WTC11 (cell line): Measurements from ENCODE around the gene NTN1. TPM values are rescaled to one million over a fixed set of nuclear protein-coding genes. Genes with fewer than 3 reads are reported as not detected.

ENCODE experiments used
- ATAC-seq: fragments of 200-7000 bp; cut with Tn5 transposase; 2 replicates; pipeline ENCODE4 v1.10.0; 2021; ENCODE audit warnings: mild to moderate bottlenecking, moderate library complexity
- CTCF ChIA-PET: fragments of 300-600 bp; sonication (Branson Sonifier 250); formaldehyde crosslinking; loops from one replicate; lab custom pipeline; 2021; ENCODE audit warnings: antibody characterized with exemption; lab: Charles Lee
- POLR2A ChIA-PET: fragments of 350-600 bp; sonication (Branson Sonifier 250); formaldehyde crosslinking; loops from one replicate; lab custom pipeline; 2021; ENCODE audit warnings: antibody characterized with exemption; lab: Charles Lee
- DNase-seq: peaks from one replicate; pipeline ENCODE4 v3.0.0; 2021; ENCODE audit warnings: low spot score
- H3K27ac Mint-ChIP-seq: 2 replicates; pipeline ENCODE4 v1.8.0; 2021; ENCODE audit warnings: mixed read lengths
- H3K27me3 Mint-ChIP-seq: 2 replicates; pipeline ENCODE4 v1.8.0; 2021; ENCODE audit warnings: low read depth, mild to moderate bottlenecking, moderate library complexity, mixed read lengths
- H3K36me3 Mint-ChIP-seq: 2 replicates; pipeline ENCODE4 v1.8.0; 2021; ENCODE audit warnings: mixed read lengths
- H3K4me1 Mint-ChIP-seq: 2 replicates; pipeline ENCODE4 v1.8.0; 2022; ENCODE audit warnings: mixed read lengths
- H3K4me3 Mint-ChIP-seq: 2 replicates; pipeline ENCODE4 v1.8.0; 2021; ENCODE audit warnings: mild to moderate bottlenecking, moderate library complexity, mixed read lengths
- H3K9me3 Mint-ChIP-seq: 2 replicates; pipeline ENCODE4 v1.8.0; 2021; ENCODE audit warnings: mixed read lengths
- ARID4B ChIP-seq: sonication (generic); formaldehyde crosslinking; IDR thresholded peaks from 2 replicates; pipeline ENCODE4 v1.8.0; 2023; ENCODE audit warnings: missing genetic modification reagents, mild to moderate bottlenecking, borderline replicate concordance
- ATF1 ChIP-seq: sonication (generic); formaldehyde crosslinking; IDR thresholded peaks from 2 replicates; pipeline ENCODE4 v1.8.1; 2023; ENCODE audit warnings: mild to moderate bottlenecking, moderate library complexity, missing genetic modification reagents
- CBFB ChIP-seq: sonication (generic); formaldehyde crosslinking; IDR thresholded peaks from 2 replicates; pipeline ENCODE4 v1.8.1; 2022; ENCODE audit warnings: mild to moderate bottlenecking, low read depth, missing genetic modification reagents
- ELF4 ChIP-seq: sonication (generic); formaldehyde crosslinking; IDR thresholded peaks from 2 replicates; pipeline ENCODE4 v1.8.1; 2022; ENCODE audit warnings: low read depth, mild to moderate bottlenecking, moderate library complexity, missing genetic modification reagents
- EMX1 ChIP-seq: fragments of 250-450 bp; sonication (Bioruptor Pico); IDR thresholded peaks from 2 replicates; pipeline ENCODE4 v1.8.0; 2021; ENCODE audit warnings: mild to moderate bottlenecking
- FOXP1 ChIP-seq: sonication (generic); formaldehyde crosslinking; IDR thresholded peaks from 2 replicates; pipeline ENCODE4 v1.8.0; 2022; ENCODE audit warnings: missing genetic modification reagents, mild to moderate bottlenecking, moderate library complexity, borderline replicate concordance
- HMGA2 ChIP-seq: fragments of 250-450 bp; sonication (Bioruptor Pico); IDR thresholded peaks from 2 replicates; pipeline ENCODE4 v1.4.0; 2021; ENCODE audit warnings: mild to moderate bottlenecking, moderate library complexity
- MAX ChIP-seq: sonication (generic); formaldehyde crosslinking; IDR thresholded peaks from 2 replicates; pipeline ENCODE4 v1.8.0; 2022; ENCODE audit warnings: mild to moderate bottlenecking, missing genetic modification reagents
- NFYB ChIP-seq: sonication (generic); formaldehyde crosslinking; conservative IDR thresholded peaks from 2 replicates; pipeline ENCODE4 v1.8.0; 2022; ENCODE audit warnings: low read depth, missing genetic modification reagents
- NR1H2 ChIP-seq: sonication (generic); formaldehyde crosslinking; IDR thresholded peaks from 2 replicates; pipeline ENCODE4 v1.9.0; 2021; ENCODE audit warnings: mild to moderate bottlenecking, moderate library complexity, missing genetic modification reagents
- NR2C2 ChIP-seq: sonication (generic); formaldehyde crosslinking; IDR thresholded peaks from 2 replicates; pipeline ENCODE4 v1.8.0; 2022; ENCODE audit warnings: mild to moderate bottlenecking, missing genetic modification reagents
- RELA ChIP-seq: sonication (generic); formaldehyde crosslinking; IDR thresholded peaks from 2 replicates; pipeline ENCODE4 v1.8.1; 2022; ENCODE audit warnings: missing genetic modification reagents, mild to moderate bottlenecking, borderline replicate concordance
- SMAD3 ChIP-seq: sonication (generic); formaldehyde crosslinking; IDR thresholded peaks from 2 replicates; pipeline ENCODE4 v1.8.0; 2022; ENCODE audit warnings: missing genetic modification reagents, mild to moderate bottlenecking, borderline replicate concordance
- SMAD4 ChIP-seq: sonication (generic); formaldehyde crosslinking; IDR thresholded peaks from 2 replicates; pipeline ENCODE4 v1.8.0; 2022; ENCODE audit warnings: mild to moderate bottlenecking, missing genetic modification reagents
- TCF7 ChIP-seq: sonication (generic); formaldehyde crosslinking; IDR thresholded peaks from 2 replicates; pipeline ENCODE4 v1.8.0; 2022; ENCODE audit warnings: mild to moderate bottlenecking, low read depth, missing genetic modification reagents, moderate library complexity
- TEAD1 ChIP-seq: sonication (generic); formaldehyde crosslinking; IDR thresholded peaks from 2 replicates; pipeline ENCODE4 v1.8.0; 2022; ENCODE audit warnings: mild to moderate bottlenecking, missing genetic modification reagents
- ZNF263 ChIP-seq: sonication (generic); formaldehyde crosslinking; IDR thresholded peaks from 2 replicates; pipeline ENCODE4 v1.8.1; 2022; ENCODE audit warnings: low read depth, mild to moderate bottlenecking, moderate library complexity, missing genetic modification reagents
- ZNF425 ChIP-seq: fragments of 250-450 bp; sonication (Bioruptor Pico); conservative IDR thresholded peaks from 2 replicates; pipeline ENCODE4 v1.9.0; 2021; ENCODE audit warnings: mild to moderate bottlenecking
- total RNA-seq: library from RNA; stranded (reverse); gene quantifications from 3 replicates; pipeline ENCODE4 v1.2.3, GENCODE V29; 2021
- TF ChIP-seq, protein P1 (sequence below): fragments of 200-600 bp; IDR thresholded peaks from 2 replicates; pipeline ENCODE4 v1.8.0; 2022; ENCODE audit warnings: antibody characterized with exemption

Gene NTN1
- total RNA-seq, 1 experiment from 2014 or later, result 5.5 TPM

GRCh38 chr17:9218911-9219310 lies 197.6 kb downstream of the NTN1 start:
- no peak overlapping the region for H3K27ac Mint-ChIP-seq
- ChIA-PET CTCF (no interaction called here), POLR2A (no interaction called here)
- ATAC-seq, result no peak
- H3K4me3 Mint-ChIP-seq, result no peak overlapping the region
- peaks cover 19% of the 10 kb centered on the region for H3K36me3 Mint-ChIP-seq
- peaks cover 19% of the 10 kb centered on the region for H3K9me3 Mint-ChIP-seq
- H3K27me3 Mint-ChIP-seq, result no peaks in the 10 kb centered on the region; the same call in 1 of the 2 replicates
- H3K4me1 Mint-ChIP-seq, result peaks cover 20% of the 10 kb centered on the region
- TF ChIP-seq ARID4B (CRISPR knock-in tag) (no peak), ZNF263 (no peak), ATF1 (CRISPR knock-in tag) (no peak), MAX (CRISPR knock-in tag) (no peak), EMX1 (CRISPR knock-in tag) (no peak)
- TF ChIP-seq, all 79 proteins: peak for 0
- no peak for DNase-seq

- POLR2A ChIA-PET, result no interaction called here
- CTCF ChIA-PET, result interaction anchor here (0.7 kb wide), 1 partner anchor 57 kb away, joined by 3 read pairs; no protein-coding TSS in a partner anchor
- no peak overlapping the region for H3K4me3 Mint-ChIP-seq
- peaks cover 19% of the 10 kb centered on the region for H3K9me3 Mint-ChIP-seq
- H3K4me1 Mint-ChIP-seq, result peaks cover 20% of the 10 kb centered on the region
- no peaks in the 10 kb centered on the region; the same call in 1 of the 2 replicates for H3K27me3 Mint-ChIP-seq
- peaks cover 19% of the 10 kb centered on the region for H3K36me3 Mint-ChIP-seq
- no peak for ATAC-seq
- peak overlapping the region; percentile 19; the same call in 1 of the 2 replicates for H3K27ac Mint-ChIP-seq
- no peak for DNase-seq
- no peak for TF ChIP-seq EMX1 (CRISPR knock-in tag)
- TF ChIP-seq, protein P1, sequence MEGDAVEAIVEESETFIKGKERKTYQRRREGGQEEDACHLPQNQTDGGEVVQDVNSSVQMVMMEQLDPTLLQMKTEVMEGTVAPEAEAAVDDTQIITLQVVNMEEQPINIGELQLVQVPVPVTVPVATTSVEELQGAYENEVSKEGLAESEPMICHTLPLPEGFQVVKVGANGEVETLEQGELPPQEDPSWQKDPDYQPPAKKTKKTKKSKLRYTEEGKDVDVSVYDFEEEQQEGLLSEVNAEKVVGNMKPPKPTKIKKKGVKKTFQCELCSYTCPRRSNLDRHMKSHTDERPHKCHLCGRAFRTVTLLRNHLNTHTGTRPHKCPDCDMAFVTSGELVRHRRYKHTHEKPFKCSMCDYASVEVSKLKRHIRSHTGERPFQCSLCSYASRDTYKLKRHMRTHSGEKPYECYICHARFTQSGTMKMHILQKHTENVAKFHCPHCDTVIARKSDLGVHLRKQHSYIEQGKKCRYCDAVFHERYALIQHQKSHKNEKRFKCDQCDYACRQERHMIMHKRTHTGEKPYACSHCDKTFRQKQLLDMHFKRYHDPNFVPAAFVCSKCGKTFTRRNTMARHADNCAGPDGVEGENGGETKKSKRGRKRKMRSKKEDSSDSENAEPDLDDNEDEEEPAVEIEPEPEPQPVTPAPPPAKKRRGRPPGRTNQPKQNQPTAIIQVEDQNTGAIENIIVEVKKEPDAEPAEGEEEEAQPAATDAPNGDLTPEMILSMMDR, result no peak
- no peak for TF ChIP-seq ELF4 (CRISPR knock-in tag)
- no peak for TF ChIP-seq HMGA2
- no peak for TF ChIP-seq NR2C2 (CRISPR knock-in tag)
- no peak for TF ChIP-seq RELA
- no peak for TF ChIP-seq FOXP1 (CRISPR knock-in tag)
- no peak for TF ChIP-seq CBFB
- TF ChIP-seq TEAD1 (CRISPR knock-in tag), result no peak
- no peak for TF ChIP-seq TCF7 (CRISPR knock-in tag)
These were observed 198.5 kb downstream of the NTN1 start for GRCh38 chr17:9219631-9220397.

- no peak for DNase-seq
- ChIA-PET POLR2A (no interaction called here), CTCF (no interaction called here)
- H3K36me3 Mint-ChIP-seq, result peaks cover 14% of the 10 kb centered on the region
- H3K4me3 Mint-ChIP-seq, result no peak overlapping the region
- H3K27me3 Mint-ChIP-seq, result no peaks in the 10 kb centered on the region; the same call in 1 of the 2 replicates
- ATAC-seq, result peak; percentile 14; the same call in 1 of the 2 replicates
- TF ChIP-seq SMAD4 (CRISPR knock-in tag), result no peak
- no peak for TF ChIP-seq NFYB (CRISPR knock-in tag)
- TF ChIP-seq ZNF425 (CRISPR knock-in tag), result no peak
- no peak for TF ChIP-seq SMAD3
- no peak for TF ChIP-seq NR1H2 (CRISPR knock-in tag)
- H3K27ac Mint-ChIP-seq, result no peak overlapping the region
- H3K9me3 Mint-ChIP-seq, result peaks cover 14% of the 10 kb centered on the region
- peaks cover 23% of the 10 kb centered on the region for H3K4me1 Mint-ChIP-seq
These were observed 199.3 kb downstream of the NTN1 start for GRCh38 chr17:9220398-9221146.
